WTC11 (cell line): Measurements from ENCODE around the gene NUTM2G.

Source experiments
- AFF4 ChIP-seq: sonication (generic); formaldehyde crosslinking; IDR thresholded peaks from 2 replicates; pipeline ENCODE4 v1.8.1; 2023; ENCODE audit warnings: mild to moderate bottlenecking, missing genetic modification reagents, borderline replicate concordance
- ATF2 ChIP-seq: sonication (generic); formaldehyde crosslinking; IDR thresholded peaks from 2 replicates; pipeline ENCODE4 v1.8.1; 2022; ENCODE audit warnings: low read depth, missing genetic modification reagents, borderline replicate concordance
- CTCF ChIP-seq: fragments of 200-600 bp; IDR thresholded peaks from 2 replicates; pipeline ENCODE4 v1.8.0; 2022; ENCODE audit warnings: antibody characterized with exemption
- HMGXB4 ChIP-seq: sonication (generic); formaldehyde crosslinking; IDR thresholded peaks from 2 replicates; pipeline ENCODE4 v1.8.1; 2023; ENCODE audit warnings: mild to moderate bottlenecking, moderate library complexity, missing genetic modification reagents
- JUN ChIP-seq: sonication (generic); formaldehyde crosslinking; IDR thresholded peaks from 2 replicates; pipeline ENCODE4 v1.8.0; 2023; ENCODE audit warnings: mild to moderate bottlenecking, missing genetic modification reagents
- NFYB ChIP-seq: sonication (generic); formaldehyde crosslinking; conservative IDR thresholded peaks from 2 replicates; pipeline ENCODE4 v1.8.0; 2022; ENCODE audit warnings: low read depth, missing genetic modification reagents
- NR2C2 ChIP-seq: sonication (generic); formaldehyde crosslinking; IDR thresholded peaks from 2 replicates; pipeline ENCODE4 v1.8.0; 2022; ENCODE audit warnings: mild to moderate bottlenecking, missing genetic modification reagents
- NR3C1 ChIP-seq: sonication (generic); formaldehyde crosslinking; conservative IDR thresholded peaks from 2 replicates; pipeline ENCODE4 v1.8.1; 2023; ENCODE audit warnings: low read depth, mild to moderate bottlenecking, missing genetic modification reagents
- ZNF219 ChIP-seq: sonication (generic); formaldehyde crosslinking; IDR thresholded peaks from 2 replicates; pipeline ENCODE4 v1.8.0; 2023; ENCODE audit warnings: missing genetic modification reagents, mild to moderate bottlenecking, borderline replicate concordance
- ZNF232 ChIP-seq: sonication (generic); formaldehyde crosslinking; IDR thresholded peaks from 2 replicates; pipeline ENCODE4 v1.8.0; 2022; ENCODE audit warnings: mild to moderate bottlenecking, missing genetic modification reagents
- ZNF396 ChIP-seq: fragments of 250-450 bp; sonication (Bioruptor Pico); IDR thresholded peaks from 2 replicates; pipeline ENCODE4 v1.8.0; 2021; ENCODE audit warnings: mild to moderate bottlenecking, moderate library complexity, borderline replicate concordance
- ZNF512 ChIP-seq: sonication (generic); formaldehyde crosslinking; IDR thresholded peaks from 2 replicates; pipeline ENCODE4 v1.8.1; 2022; ENCODE audit warnings: missing genetic modification reagents, borderline replicate concordance
- TF ChIP-seq, protein P1 (sequence below): sonication (generic); formaldehyde crosslinking; conservative IDR thresholded peaks from 2 replicates; pipeline ENCODE4 v1.8.1; 2023; ENCODE audit warnings: mild to moderate bottlenecking, low read depth, missing genetic modification reagents, moderate library complexity
- TF ChIP-seq, protein P2 (sequence below): sonication (generic); formaldehyde crosslinking; IDR thresholded peaks from 2 replicates; pipeline ENCODE4 v1.8.1; 2022; ENCODE audit warnings: mild to moderate bottlenecking, missing genetic modification reagents, moderate library complexity, borderline replicate concordance

DNA sequence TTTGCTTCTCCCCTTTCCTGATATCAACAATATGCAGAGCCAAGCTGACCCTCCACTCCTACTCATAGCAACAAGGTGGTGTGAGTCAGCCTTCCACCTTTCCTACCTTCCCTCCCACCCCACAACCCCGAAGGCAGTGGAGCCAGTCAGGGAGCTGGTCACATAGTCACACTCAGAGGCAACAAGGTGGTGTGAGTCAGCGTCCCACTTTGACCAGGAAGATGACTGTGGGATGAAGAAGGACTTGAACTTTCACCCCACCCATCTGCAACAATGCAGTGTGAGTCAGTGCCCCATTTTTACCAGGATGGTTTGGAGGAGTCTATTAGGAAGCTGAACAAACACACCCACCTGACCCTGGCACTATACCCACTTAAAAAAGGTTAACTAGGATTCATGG lies 44.2 kb upstream of the NUTM2G start:
- TF ChIP-seq, protein P1, sequence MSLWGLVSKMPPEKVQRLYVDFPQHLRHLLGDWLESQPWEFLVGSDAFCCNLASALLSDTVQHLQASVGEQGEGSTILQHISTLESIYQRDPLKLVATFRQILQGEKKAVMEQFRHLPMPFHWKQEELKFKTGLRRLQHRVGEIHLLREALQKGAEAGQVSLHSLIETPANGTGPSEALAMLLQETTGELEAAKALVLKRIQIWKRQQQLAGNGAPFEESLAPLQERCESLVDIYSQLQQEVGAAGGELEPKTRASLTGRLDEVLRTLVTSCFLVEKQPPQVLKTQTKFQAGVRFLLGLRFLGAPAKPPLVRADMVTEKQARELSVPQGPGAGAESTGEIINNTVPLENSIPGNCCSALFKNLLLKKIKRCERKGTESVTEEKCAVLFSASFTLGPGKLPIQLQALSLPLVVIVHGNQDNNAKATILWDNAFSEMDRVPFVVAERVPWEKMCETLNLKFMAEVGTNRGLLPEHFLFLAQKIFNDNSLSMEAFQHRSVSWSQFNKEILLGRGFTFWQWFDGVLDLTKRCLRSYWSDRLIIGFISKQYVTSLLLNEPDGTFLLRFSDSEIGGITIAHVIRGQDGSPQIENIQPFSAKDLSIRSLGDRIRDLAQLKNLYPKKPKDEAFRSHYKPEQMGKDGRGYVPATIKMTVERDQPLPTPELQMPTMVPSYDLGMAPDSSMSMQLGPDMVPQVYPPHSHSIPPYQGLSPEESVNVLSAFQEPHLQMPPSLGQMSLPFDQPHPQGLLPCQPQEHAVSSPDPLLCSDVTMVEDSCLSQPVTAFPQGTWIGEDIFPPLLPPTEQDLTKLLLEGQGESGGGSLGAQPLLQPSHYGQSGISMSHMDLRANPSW (CRISPR knock-in tag): no peak
- TF ChIP-seq CTCF: no peak
- no peak for TF ChIP-seq AFF4 (CRISPR knock-in tag)
- no peak for TF ChIP-seq ZNF219 (CRISPR knock-in tag)
- TF ChIP-seq NFYB (CRISPR knock-in tag): no peak
- no peak for TF ChIP-seq ATF2
- no peak for TF ChIP-seq HMGXB4 (CRISPR knock-in tag)
- TF ChIP-seq JUN (CRISPR knock-in tag): no peak
- no peak for TF ChIP-seq NR3C1 (CRISPR knock-in tag)
- TF ChIP-seq ZNF232: no peak
- TF ChIP-seq, protein P2, sequence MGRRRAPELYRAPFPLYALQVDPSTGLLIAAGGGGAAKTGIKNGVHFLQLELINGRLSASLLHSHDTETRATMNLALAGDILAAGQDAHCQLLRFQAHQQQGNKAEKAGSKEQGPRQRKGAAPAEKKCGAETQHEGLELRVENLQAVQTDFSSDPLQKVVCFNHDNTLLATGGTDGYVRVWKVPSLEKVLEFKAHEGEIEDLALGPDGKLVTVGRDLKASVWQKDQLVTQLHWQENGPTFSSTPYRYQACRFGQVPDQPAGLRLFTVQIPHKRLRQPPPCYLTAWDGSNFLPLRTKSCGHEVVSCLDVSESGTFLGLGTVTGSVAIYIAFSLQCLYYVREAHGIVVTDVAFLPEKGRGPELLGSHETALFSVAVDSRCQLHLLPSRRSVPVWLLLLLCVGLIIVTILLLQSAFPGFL (CRISPR knock-in tag): no peak
- TF ChIP-seq ZNF396: no peak
- TF ChIP-seq NR2C2: no peak
- TF ChIP-seq ZNF512 (CRISPR knock-in tag): no peak
